GM18951 (cell line): ENCODE data around the gene REL.

ENCODE experiments used
- POLR2A ChIP-seq: IDR thresholded peaks from 4 replicates; pipeline ENCODE4 v1.6.1; 2011; ENCODE audit warnings: mild to moderate bottlenecking; ENCODE audit not compliant: insufficient read length, insufficient read depth; ENCODE audit errors: extremely low read depth
- in situ Hi-C: fragments of 300-500 bp; cut with MboI; formaldehyde crosslinking; loops from one replicate; pipeline ENCODE4 v1.12.0; 2022; ENCODE audit warnings: low sequenced_read_pairs, mixed read lengths, inconsistent platforms; ENCODE audit not compliant: unreplicated experiment

Gene REL

GRCh38 chr2:60958361-60958760 is 77.0 kb downstream of the REL start:
- no peak for TF ChIP-seq POLR2A
- in situ Hi-C loops = no loop called here

DNA sequence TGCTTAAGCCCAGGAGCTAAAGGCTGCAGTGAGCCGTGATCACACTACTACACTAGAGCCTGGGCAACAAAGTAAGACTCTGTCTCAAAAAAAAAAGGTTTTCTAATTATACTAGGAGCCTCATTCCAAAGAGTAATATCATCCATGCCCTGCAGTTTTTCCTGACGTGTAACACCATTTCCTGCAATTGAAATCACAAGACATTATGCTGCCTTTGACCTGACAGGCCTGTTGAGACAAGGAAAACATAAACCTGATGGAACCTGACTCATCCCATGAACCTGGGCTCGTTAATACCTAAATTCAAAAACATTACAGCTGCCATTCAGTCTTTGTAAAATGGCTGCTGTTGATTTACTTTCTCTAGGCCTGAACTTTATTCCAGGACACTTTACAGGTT is 77.4 kb downstream of the REL start:
- no peak for TF ChIP-seq POLR2A
- in situ Hi-C loops = no loop called here

DNA sequence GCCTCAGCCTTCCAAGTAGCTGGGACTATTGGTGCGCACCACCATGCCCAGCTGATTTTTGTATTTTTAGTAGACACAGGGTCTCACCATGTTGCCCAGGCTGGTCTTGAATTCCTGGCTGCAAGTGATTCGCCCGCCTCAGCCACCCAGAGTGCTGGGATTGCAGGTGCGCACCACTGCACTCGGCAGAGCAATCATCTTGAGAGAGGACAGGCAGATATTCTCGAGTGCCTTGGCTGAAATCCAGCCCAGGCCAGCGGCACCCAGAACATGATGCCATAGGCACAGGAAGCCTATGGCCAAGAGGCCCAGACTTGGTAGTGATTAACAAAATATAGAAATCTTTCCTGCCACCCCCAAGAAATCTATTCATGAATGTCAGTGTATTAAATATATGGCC is 78.1 kb downstream of the REL start:
- no peak for TF ChIP-seq POLR2A

GRCh38 chr2:60960706-60961105 is 79.3 kb downstream of the REL start:
- in situ Hi-C loops = no loop called here
- TF ChIP-seq POLR2A = no peak

More for the DNA sequence above, 78.1 kb downstream of the REL start:
- in situ Hi-C loops = no loop called here

DNA sequence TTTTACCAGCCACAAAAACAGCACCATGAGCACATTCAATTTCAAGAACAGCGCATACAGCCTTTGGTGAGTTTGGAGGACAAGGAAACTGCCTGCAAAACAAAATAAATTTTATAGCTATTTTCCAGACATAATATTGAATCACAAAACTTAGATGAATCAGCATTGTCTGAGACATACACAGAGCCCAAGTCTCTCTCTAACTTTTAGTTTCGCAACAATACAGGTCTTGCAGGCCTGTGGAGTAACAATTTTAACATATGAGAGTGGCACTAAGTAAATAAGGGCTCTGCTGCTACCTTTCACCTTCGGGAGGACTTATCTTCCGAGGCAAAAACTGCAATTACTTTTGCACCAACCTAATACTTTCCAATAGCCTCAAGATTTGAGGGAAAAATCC is 80.1 kb downstream of the REL start:
- no peak for TF ChIP-seq POLR2A
- in situ Hi-C loops = no loop called here

DNA sequence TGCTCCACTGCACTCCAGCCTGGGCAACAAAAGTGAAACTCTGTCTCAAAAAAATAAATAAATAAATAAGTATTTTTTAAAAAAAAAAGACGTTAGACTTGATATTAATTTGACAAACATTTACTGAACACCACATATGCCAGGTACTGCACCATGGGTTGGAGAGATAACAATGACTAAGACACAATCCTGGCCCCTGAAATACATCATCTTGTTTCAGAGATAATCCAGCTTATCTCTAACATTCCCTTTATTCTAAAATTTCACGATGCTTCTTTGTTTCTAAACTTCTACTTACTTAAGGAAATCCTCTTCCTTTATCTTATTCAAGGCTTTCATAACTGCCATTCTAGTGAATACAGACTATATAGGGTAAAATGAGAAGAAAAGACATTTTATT is 81.2 kb downstream of the REL start:
- no peak for TF ChIP-seq POLR2A
- in situ Hi-C loops = no loop called here

- TF ChIP-seq POLR2A = no peak
- in situ Hi-C loops = no loop called here
Observed at GRCh38 chr2:60963190-60963589, 81.8 kb downstream of the REL start.

DNA sequence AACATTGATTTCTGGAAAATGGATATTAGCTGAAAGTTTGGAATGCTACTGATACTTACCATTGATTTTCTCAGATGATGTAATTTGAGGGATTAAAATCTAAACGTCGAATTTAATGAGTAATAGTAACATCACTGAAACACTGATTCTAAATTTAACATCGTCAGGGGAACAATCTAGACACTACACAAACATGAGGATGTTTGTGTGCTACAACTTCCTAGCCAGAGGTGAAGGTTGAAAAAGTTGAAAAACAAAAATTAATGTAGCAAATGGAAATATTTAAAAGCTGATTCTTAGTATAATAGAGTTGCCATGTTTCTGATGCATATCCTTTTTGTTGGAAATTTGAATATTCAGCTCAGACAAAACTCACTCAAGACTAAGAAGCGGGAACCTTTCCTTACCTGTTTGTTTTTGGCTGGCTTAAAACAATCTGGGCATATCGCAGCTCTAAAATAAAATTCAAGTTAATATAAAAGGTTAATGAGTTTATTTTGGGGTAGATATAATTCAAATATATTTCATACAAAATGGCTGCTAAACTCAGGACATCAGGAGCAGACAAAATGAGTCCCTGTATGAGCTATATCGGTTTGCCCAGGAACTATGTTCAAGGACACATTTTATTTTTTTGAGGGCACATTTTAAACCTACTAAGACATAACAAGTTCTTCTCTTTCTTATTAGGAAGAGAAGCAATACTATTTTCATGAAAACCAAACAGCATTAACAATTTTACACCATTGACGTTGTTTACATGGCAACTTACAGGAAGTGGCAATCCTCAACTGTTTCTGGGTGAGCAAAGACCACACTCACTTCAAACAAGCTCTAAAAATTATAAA is 83.5 kb downstream of the REL start:
- TF ChIP-seq POLR2A = no peak
- in situ Hi-C loops = no loop called here

- in situ Hi-C loops = no loop called here
- TF ChIP-seq POLR2A = no peak
Observed at GRCh38 chr2:60965499-60965785, 84.1 kb downstream of the REL start.

GRCh38 chr2:60966507-60967405 is 85.4 kb downstream of the REL start:
- in situ Hi-C loops = no loop called here
- TF ChIP-seq POLR2A = no peak

- TF ChIP-seq POLR2A = no peak
- in situ Hi-C loops = no loop called here
Observed at GRCh38 chr2:60972889-60973656, 91.7 kb downstream of the REL start.

- in situ Hi-C loops = no loop called here
- TF ChIP-seq POLR2A = no peak
Observed at GRCh38 chr2:60973705-60974104, 92.3 kb downstream of the REL start.

- in situ Hi-C loops = no loop called here
- no peak for TF ChIP-seq POLR2A
Observed at GRCh38 chr2:60974652-60975051, 93.3 kb downstream of the REL start.
